SJCRH30 (cell line): ENCODE data around the gene S100A13. TPM values are rescaled to one million over a fixed set of nuclear protein-coding genes. Genes with fewer than 3 reads are reported as not detected.
"Not testable (repeated sequence)": the region's sequence is repeated elsewhere in the genome, so short reads cannot be mapped to it uniquely, and the experiment has no call there.

Experiments used
- DNase-seq, 2 experiments: peaks; one replicate each; pipeline ENCODE4 v3.0.0-alpha.2; 2015 to 2020
- H3K27ac ChIP-seq: fragments of 250-450 bp; sonication (Bioruptor Pico); 2 replicates; pipeline ENCODE4 v1.5.1; 2020; ENCODE audit warnings: mild to moderate bottlenecking, moderate library complexity
- H3K27me3 ChIP-seq: fragments of 250-450 bp; sonication (Bioruptor Pico); 2 replicates; pipeline ENCODE4 v1.5.1; 2020; ENCODE audit warnings: mild to moderate bottlenecking, moderate library complexity
- H3K36me3 ChIP-seq: fragments of 250-450 bp; sonication (Bioruptor Pico); 2 replicates; pipeline ENCODE4 v1.5.1; 2020; ENCODE audit warnings: mild to moderate bottlenecking, moderate library complexity
- H3K4me1 ChIP-seq: fragments of 250-450 bp; sonication (Bioruptor Pico); 2 replicates; pipeline ENCODE4 v1.5.1; 2020; ENCODE audit warnings: mild to moderate bottlenecking, moderate library complexity
- H3K4me3 ChIP-seq: fragments of 250-450 bp; sonication (Bioruptor Pico); 2 replicates; pipeline ENCODE4 v1.5.1; 2020; ENCODE audit warnings: mild to moderate bottlenecking, moderate library complexity
- H3K9me3 ChIP-seq: fragments of 250-450 bp; sonication (Bioruptor Pico); replicated peaks from 2 replicates; pipeline ENCODE4 v1.5.1; 2020; ENCODE audit warnings: mild to moderate bottlenecking, moderate library complexity
- total RNA-seq: library from RNA; depleted of rRNA; stranded (reverse); fragments of >200 nt; shearing (Covaris generic); gene quantifications from 2 replicates; pipeline ENCODE4 v1.2.3, GENCODE V29; 2014; rRNA removed

The S100A13 gene
- 100 and 113 TPM in 2 replicates for total RNA-seq

DNA sequence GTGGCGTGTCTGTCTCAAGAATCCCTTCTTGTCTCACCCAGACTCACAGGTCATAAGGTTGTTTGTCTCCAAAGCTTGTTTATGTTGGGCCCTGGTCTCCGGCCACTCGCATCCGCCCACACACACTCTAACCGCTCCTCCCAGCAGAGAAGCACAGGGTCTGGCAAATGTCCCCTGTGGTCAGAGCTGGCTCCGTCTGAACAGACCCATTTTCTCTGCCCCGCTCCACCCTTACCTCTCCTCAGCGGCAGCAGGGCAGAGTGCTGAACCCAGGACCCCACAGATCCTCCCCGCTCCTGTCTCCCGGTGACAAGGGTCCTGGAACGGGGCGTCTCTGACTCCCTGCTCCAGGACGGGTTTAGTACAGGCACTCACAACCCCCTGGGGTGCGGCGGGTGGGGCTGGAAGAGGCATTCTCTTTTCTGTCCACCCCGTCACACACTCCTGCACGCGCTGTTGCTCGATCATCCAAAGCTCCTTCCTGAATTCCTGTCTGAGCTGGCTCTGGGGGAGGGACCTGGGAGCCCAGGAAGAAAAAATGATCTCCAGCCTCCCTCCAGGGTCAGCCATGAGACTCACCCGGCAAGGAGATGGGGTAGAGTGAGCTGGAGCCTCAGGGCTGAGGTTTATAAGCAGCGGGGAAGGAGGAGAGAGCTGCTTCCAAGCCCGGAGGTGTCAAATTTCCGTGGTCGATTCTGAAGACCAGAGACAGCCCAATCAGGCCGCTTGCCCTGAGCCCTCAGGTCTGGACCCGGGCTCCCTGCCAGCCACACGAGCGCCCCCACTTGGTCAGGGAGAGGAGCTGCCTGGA, at the start of gene S100A13:
Gene S100A13 (minus strand): TSS at position 602 of the 811 bp plus-strand sequence. CDS start 1,033 bp downstream, outside the sequence.
- Histone ChIP-seq H3K27ac (peak within 1 kb of the TSS; percentile 60), H3K4me3 (peak within 1 kb of the TSS; percentile 64), H3K27me3 (no peaks in the 10 kb centered on the region), H3K9me3 (no peaks in the 10 kb centered on the region), H3K36me3 (0 out of 2 replicates have a peak, but pooled peaks cover 14% of the 10 kb centered on the region), H3K4me1 (peaks cover 10% of the 10 kb centered on the region)
- DNase-seq, result peak; percentile 96 to 98

- no peaks in the 10 kb centered on the region for H3K9me3 ChIP-seq
- H3K27ac ChIP-seq, result no peak overlapping the region
- H3K4me1 ChIP-seq, result peaks cover 3% of the 10 kb centered on the region; the same call in 1 of the 2 replicates
- H3K27me3 ChIP-seq, result peaks cover 8% of the 10 kb centered on the region; the same call in 1 of the 2 replicates
- H3K4me3 ChIP-seq, result no peak overlapping the region
- DNase-seq, result no peak
- H3K36me3 ChIP-seq, result peaks cover 13% of the 10 kb centered on the region
Observed at GRCh38 chr1:153673511-153673910, 46.2 kb upstream of the S100A13 start.

GRCh38 chr1:153671628-153672353, 44.5 kb upstream of the S100A13 start:
- not testable (repeated sequence) for H3K9me3 ChIP-seq, H3K4me1 ChIP-seq, H3K27me3 ChIP-seq
- DNase-seq, result peak in 1 of 2 experiments; percentile 46
- peaks cover 30% of the 10 kb centered on the region for H3K36me3 ChIP-seq
- peak overlapping the region; percentile 18 for H3K27ac ChIP-seq
- H3K4me3 ChIP-seq, result peak overlapping the region; percentile 59

DNA sequence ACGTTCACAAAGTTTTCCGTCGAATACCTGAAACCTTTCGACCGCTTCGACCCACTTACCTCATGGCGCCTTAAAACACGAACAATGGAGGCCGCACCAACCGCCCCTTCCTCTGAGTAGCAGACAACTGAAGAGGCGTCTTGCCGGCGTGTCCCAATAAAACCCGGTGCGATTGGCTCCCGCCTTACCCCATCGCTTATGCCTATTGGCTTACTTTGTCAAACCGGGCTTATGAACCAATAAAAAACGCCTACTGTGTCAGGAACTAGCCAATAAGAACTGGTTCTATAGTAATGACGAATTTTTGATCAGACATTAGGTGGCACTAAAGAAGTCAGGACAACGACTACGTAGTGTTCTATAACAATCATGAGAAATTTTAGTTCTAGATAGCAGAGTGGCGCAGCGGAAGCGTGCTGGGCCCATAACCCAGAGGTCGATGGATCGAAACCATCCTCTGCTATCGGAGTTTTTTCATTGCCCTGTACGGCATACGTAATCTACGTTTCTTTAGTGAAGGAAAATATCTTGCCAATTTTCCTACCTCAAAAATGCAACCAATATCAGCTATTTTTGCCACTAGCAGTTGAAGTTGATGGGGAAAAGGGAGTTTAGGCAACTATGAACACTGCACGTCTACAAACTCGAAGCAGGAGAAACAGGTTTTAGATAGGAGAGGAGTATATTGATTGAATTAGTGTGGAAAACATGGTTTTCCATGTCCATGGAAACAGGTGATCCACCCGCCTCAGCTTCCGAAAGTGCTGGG, 43.7 kb upstream of the S100A13 start, which contains the start of gene ILF2:
Gene ILF2 (minus strand): TSS at position 135 of the 769 bp plus-strand sequence. CDS start 71 bp downstream, at position 64.
- Histone ChIP-seq H3K36me3 (peaks cover 38% of the 10 kb centered on the region), H3K27ac (peak within 1 kb of the TSS; percentile 74), H3K4me1 (peaks cover 3% of the 10 kb centered on the region; the same call in 1 of the 2 replicates), H3K9me3 (no peaks in the 10 kb centered on the region), H3K4me3 (peak within 1 kb of the TSS; percentile 73), H3K27me3 (no peaks in the 10 kb centered on the region)
- DNase-seq, result peak; percentile 97 to 98

DNA sequence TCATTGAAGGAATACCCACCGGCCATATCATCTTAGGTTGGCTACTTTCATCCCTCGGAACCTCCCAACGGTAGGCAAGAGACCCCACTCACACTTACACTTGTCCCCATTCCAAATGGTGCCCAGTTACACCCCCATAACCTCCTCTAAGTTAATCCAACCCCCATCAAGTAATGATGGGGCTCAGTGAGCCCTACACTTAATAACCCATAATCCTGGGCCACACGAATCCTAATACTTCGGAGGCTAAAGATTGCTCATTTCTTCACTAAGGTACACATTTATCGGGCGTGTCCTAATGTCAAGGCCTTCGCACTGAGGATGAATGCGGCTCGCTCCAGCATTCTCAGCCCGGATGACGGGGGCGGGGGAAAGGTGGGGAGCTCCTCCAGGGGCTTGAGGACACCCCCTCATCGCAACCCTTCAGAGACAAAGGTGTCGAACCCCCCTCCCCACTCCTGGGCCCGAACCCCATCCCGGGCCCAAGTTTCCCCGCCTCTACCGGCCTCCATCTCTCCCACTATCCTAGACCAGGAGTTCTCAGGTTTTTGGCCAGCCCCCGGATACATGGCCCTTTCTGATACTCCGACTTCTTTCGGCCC, 43.1 kb upstream of the S100A13 start:
- H3K27me3 ChIP-seq, result no peaks in the 10 kb centered on the region
- DNase-seq, result no peak
- H3K4me1 ChIP-seq, result peaks cover 3% of the 10 kb centered on the region; the same call in 1 of the 2 replicates

GRCh38 chr1:153669606-153670005, 42.3 kb upstream of the S100A13 start:
- Histone ChIP-seq H3K9me3 (no peaks in the 10 kb centered on the region), H3K27me3 (no peaks in the 10 kb centered on the region), H3K27ac (no peak overlapping the region), H3K4me3 (peak overlapping the region; percentile 73), H3K4me1 (peaks cover 3% of the 10 kb centered on the region; the same call in 1 of the 2 replicates), H3K36me3 (peaks cover 52% of the 10 kb centered on the region)
- DNase-seq, result no peak

More for the DNA sequence above, 43.1 kb upstream of the S100A13 start:
- peaks cover 44% of the 10 kb centered on the region for H3K36me3 ChIP-seq
- peak overlapping the region; percentile 73 for H3K4me3 ChIP-seq
- H3K27ac ChIP-seq, result peak overlapping the region; percentile 74
- no peaks in the 10 kb centered on the region for H3K9me3 ChIP-seq

GRCh38 chr1:153668672-153669071, 41.4 kb upstream of the S100A13 start:
- peaks cover 61% of the 10 kb centered on the region for H3K36me3 ChIP-seq

GRCh38 chr1:153667439-153667838, 40.1 kb upstream of the S100A13 start:
- Histone ChIP-seq H3K4me1 (peaks cover 3% of the 10 kb centered on the region; the same call in 1 of the 2 replicates), H3K36me3 (peaks cover 74% of the 10 kb centered on the region), H3K27me3 (no peaks in the 10 kb centered on the region), H3K9me3 (no peaks in the 10 kb centered on the region), H3K4me3 (no peak overlapping the region), H3K27ac (no peak overlapping the region)
- no peak for DNase-seq

More at GRCh38 chr1:153668672-153669071, 41.4 kb upstream of the S100A13 start:
- H3K9me3 ChIP-seq, DNase-seq, H3K4me1 ChIP-seq, H3K4me3 ChIP-seq, H3K27ac ChIP-seq, H3K27me3 ChIP-seq: not testable (repeated sequence)

- H3K4me1 ChIP-seq, result no peaks in the 10 kb centered on the region
- no peaks in the 10 kb centered on the region for H3K9me3 ChIP-seq
- no peak for DNase-seq
- no peak overlapping the region for H3K27ac ChIP-seq
- H3K4me3 ChIP-seq, result no peak overlapping the region
- H3K27me3 ChIP-seq, result no peaks in the 10 kb centered on the region
- H3K36me3 ChIP-seq, result peaks cover 73% of the 10 kb centered on the region
Observed at GRCh38 chr1:153663211-153663610, 35.9 kb upstream of the S100A13 start.

GRCh38 chr1:153662269-153662668, 35.0 kb upstream of the S100A13 start:
- H3K9me3 ChIP-seq, result no peaks in the 10 kb centered on the region
- no peak overlapping the region for H3K4me3 ChIP-seq
- H3K27ac ChIP-seq, result no peak overlapping the region
- H3K36me3 ChIP-seq, result peaks cover 64% of the 10 kb centered on the region
- DNase-seq, result no peak
- H3K27me3 ChIP-seq, result no peaks in the 10 kb centered on the region
- H3K4me1 ChIP-seq, result no peaks in the 10 kb centered on the region

GRCh38 chr1:153661111-153661708, 33.9 kb upstream of the S100A13 start:
- H3K27me3 ChIP-seq, result no peaks in the 10 kb centered on the region
- no peak for DNase-seq
- H3K4me1 ChIP-seq, result no peaks in the 10 kb centered on the region
- H3K36me3 ChIP-seq, result peaks cover 53% of the 10 kb centered on the region
- no peaks in the 10 kb centered on the region for H3K9me3 ChIP-seq
- H3K4me3 ChIP-seq, result no peak overlapping the region
- H3K27ac ChIP-seq, result no peak overlapping the region

DNA sequence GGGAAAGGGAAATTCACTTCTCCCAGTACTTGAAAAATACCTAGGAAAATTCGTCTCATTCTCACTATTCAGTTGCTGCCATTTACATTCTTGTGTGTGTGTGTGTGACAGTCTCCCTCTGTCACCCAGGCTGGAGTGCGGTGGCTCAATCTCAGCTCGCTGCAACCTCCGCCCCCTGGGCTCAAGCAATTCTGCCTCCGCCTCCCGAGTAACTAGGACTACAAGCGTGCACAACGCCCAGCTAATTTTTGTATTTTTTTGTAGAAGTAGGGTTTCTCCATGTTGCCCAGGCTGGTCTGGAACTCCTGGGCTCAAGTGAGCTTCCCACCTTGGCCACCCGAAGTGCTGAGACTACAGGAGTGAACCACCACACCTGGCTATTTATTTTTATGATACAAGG, 32.4 kb upstream of the S100A13 start:
- H3K4me1 ChIP-seq, result no peaks in the 10 kb centered on the region
- H3K36me3 ChIP-seq, result peaks cover 38% of the 10 kb centered on the region
- no peak overlapping the region for H3K27ac ChIP-seq
- H3K27me3 ChIP-seq, result no peaks in the 10 kb centered on the region
- DNase-seq, result no peak
- H3K9me3 ChIP-seq, result no peaks in the 10 kb centered on the region
- H3K4me3 ChIP-seq, result peak overlapping the region; percentile 92; the same call in 1 of the 2 replicates

DNA sequence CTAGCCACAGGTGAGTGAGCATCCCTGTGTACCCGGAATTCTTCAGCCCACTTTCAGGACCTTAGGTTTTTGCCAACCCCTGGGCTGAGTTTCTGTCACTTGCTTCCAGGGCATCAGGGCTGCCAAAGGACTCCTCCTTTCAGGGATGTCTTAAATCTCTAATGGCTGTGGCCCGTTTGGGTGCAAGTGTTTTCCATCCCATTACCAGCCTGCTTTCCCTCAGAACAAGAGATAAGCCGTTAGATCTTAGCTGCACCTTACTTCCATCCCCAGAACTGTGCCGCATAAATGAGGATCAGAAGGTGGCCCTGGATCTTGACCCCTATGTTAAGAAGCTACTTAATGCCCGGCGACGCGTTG, 31.9 kb upstream of the S100A13 start:
- no peaks in the 10 kb centered on the region for H3K4me1 ChIP-seq
- peaks cover 33% of the 10 kb centered on the region for H3K36me3 ChIP-seq
- H3K27ac ChIP-seq, result no peak overlapping the region; the same call in 1 of the 2 replicates
- no peaks in the 10 kb centered on the region for H3K27me3 ChIP-seq
- H3K4me3 ChIP-seq, result peak overlapping the region; percentile 92
- H3K9me3 ChIP-seq, result no peaks in the 10 kb centered on the region
- DNase-seq, result peak in 1 of 2 experiments; percentile 12
